GM18526 (cell line): ENCODE results near the gene EPHA6.

Source experiments
- POLR2A ChIP-seq: IDR thresholded peaks from 3 replicates; pipeline ENCODE4 v1.6.1; 2011; ENCODE audit not compliant: insufficient read length; ENCODE audit errors: extremely low read depth

Gene EPHA6

DNA sequence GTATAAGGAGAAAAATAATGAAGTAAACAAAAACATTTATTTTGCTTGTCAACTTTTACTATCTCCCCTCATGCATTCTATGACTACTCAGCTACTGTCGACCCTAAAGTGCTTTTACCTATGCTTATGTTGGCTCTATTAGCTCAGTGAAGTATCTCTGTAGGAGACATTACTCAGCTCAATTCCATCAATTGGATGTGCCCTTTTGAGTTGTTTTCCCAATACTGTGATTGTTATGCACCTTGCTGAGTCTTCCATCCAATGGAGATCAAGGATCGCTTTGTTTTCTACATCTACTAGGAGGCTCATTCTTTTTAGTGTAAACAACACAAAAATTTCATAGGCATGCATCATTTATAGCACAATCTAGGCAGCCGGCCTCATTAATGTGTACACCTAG lies 546.4 kb downstream of the EPHA6 start:
- no peak for TF ChIP-seq POLR2A

- no peak for TF ChIP-seq POLR2A
Observed at GRCh38 chr3:97384583-97384982, 570.2 kb downstream of the EPHA6 start.

DNA sequence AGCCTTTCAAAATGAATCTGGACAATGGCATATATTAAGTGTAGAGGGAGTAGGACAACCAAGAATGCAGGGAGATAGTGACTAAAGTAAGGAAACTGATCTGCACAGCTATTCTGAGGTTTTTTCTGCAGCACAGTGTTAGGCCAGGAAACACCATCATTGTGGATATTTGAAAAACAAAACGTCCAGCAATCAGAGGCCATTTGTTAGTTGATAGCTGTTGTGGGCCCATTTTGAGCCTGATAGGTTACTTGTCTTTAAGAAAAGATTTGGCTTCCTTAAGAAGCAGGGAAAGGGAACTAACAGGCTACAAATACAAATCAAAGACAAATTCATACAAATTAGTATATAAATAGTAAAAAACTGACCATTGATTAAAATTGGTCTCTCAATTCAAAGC lies 574.4 kb downstream of the EPHA6 start:
- TF ChIP-seq POLR2A: no peak

- no peak for TF ChIP-seq POLR2A
Observed at GRCh38 chr3:97389936-97390335, 575.5 kb downstream of the EPHA6 start.

DNA sequence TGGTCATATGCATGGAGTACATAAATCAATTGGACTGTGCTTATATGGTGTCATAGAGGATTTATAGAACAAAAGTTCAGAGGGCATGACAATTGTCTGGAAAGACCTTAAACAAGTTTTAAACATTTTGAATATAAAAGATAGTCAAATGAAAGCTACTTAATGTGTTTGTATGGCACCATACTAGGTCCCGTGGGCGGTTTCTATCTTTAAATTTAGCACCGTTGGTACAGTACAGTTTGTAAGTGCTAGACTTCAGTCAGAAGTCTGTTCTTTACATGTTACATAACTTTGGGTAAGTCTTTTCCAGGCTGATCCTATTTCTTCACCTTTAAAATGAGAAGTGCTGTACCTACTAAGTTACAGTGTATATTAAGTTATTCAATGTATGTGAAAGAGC lies 576.8 kb downstream of the EPHA6 start:
- no peak for TF ChIP-seq POLR2A

DNA sequence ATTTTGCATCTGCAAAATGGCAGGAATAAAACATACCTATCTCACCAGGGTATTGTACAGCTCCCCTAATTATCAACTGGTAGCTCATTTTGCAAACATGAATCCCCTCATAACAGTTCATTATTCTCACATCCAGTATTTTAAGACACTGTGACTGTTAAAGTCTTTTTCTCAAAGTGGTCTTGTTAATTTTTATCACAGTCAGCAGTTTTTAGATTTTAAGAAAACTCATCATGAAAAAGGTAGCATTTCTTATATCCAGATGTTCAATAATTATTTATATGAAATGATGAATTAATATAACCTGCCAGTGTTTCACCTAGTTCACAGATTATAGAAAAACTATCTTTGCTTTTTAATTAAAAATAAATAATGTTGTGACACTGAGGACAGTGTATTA lies 595.2 kb downstream of the EPHA6 start:
- TF ChIP-seq POLR2A: no peak

GRCh38 chr3:97421565-97421964 lies 607.2 kb downstream of the EPHA6 start:
- no peak for TF ChIP-seq POLR2A

DNA sequence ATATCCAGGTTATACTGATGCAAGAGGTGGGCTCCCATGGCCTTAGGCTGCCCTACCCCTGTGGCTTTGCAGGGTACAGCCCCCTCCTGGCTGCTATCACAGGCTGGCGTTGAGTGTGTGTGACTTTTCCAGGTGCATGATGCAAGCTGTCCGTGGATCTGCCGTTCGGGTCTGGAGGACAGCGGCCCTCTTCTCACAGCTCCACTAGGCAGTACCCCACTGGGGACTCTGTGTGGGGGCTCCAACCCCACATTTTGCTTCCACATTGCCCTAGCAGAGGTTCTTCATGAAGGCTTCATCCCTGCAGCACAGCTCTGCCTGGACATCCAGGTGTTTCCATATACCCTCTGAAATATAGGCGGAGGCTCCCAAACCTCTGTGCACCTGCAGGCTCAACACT lies 610.6 kb downstream of the EPHA6 start:
- TF ChIP-seq POLR2A: no peak

- TF ChIP-seq POLR2A: no peak
Observed at GRCh38 chr3:97430601-97431000, 616.2 kb downstream of the EPHA6 start.

GRCh38 chr3:97432914-97433313 lies 618.5 kb downstream of the EPHA6 start:
- no peak for TF ChIP-seq POLR2A

GRCh38 chr3:97438131-97438530 lies 623.7 kb downstream of the EPHA6 start:
- no peak for TF ChIP-seq POLR2A

GRCh38 chr3:97439373-97439772 lies 625.0 kb downstream of the EPHA6 start:
- no peak for TF ChIP-seq POLR2A

- no peak for TF ChIP-seq POLR2A
Observed at GRCh38 chr3:97464035-97464434, 649.6 kb downstream of the EPHA6 start.

GRCh38 chr3:97470481-97470880 lies 656.1 kb downstream of the EPHA6 start:
- no peak for TF ChIP-seq POLR2A

DNA sequence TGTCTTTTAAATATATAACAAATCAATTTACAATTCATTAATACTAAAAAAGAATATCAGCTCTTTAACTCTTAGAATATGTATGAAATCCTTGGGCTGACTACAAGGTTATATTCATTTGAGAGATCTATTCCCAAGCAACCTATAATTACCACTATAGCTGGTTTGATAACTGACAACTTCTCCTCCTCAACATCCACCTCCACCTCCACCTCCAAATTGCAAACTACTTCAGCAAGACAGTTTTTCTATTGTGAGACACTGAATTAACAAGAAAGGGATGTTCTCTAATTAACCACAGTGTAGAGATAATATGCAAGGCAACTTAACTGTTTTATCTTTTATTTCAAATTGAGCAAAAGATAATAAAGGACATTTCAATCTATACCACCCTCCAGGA lies 665.3 kb downstream of the EPHA6 start:
- no peak for TF ChIP-seq POLR2A

DNA sequence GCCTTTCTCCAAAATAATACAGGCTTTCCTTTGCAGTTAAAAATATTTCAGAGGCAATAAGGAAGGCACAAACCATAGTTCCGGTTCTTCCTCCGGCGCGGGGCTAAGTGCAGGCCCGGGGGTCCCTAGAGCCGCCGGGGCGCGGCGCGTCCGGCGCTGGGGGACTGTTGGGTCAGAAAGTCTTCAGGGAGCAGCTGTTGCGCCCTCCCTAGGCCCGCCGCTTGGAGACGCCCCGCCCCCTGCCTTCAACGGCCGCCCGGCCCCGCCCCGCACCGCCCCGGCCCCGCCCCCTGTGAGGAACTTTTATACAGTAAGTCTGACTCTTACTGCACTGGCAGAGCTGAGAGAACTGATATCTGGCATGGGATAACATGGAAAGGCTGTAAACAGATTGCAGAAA lies 667.0 kb downstream of the EPHA6 start:
- no peak for TF ChIP-seq POLR2A

DNA sequence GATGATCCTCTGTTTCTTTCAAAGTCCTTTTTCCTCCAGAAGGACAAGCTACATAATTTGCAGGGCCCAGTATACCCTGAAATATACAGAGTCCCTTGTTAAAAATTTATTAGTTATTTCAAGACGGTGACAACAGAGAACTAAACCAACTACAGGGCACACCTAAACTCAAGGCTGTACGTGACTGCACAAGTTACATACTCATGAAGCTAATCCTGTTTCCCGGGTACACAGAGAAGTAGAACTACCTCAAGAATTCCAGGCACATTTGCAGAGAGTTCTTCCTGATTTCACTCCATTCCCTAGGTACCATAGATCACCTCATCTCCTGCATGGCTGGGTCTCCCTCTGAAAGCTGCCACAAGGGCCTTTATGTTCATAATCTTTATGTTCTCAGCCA lies 670.8 kb downstream of the EPHA6 start:
- TF ChIP-seq POLR2A: no peak

DNA sequence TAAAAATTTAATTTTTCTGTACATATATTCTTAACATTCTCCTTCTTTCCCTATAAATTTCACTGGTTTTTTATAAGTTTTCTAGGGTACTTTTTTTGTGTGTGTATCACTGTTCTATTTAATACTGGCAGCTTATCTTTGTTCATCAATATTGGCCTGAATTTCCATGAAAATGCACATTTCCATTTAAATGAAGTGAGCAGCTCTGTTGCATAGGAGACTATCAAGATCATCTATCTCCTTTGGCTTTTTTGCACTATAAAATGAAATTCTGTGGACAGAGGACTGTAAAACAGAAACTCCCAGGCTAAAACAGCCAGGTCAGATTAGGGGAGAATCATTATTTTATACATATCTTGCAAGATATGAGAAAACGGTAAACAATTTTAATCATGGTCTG lies 673.2 kb downstream of the EPHA6 start:
- no peak for TF ChIP-seq POLR2A
